T-helper 2 cell treated with Interferon-gamma antibody and Interleukin-4, amounts not matched to agents 100 ng/mL and 5 ng/mL, for 36 hours (primary cell): ENCODE data around the gene HTN3. TPM values are rescaled to one million over a fixed set of nuclear protein-coding genes. Genes with fewer than 3 reads are reported as not detected.
"Not testable (repeated sequence)": the region's sequence is repeated elsewhere in the genome, so short reads cannot be mapped to it uniquely, and the experiment has no call there.

ENCODE experiments used
- intact Hi-C: fragments of 100-400 bp; cut with micrococcal nuclease; formaldehyde crosslinking; loops from one replicate; pipeline ENCODE4 v1.15.1; 2023
- total RNA-seq: library from RNA; stranded (reverse); gene quantifications from 2 replicates; pipeline ENCODE4 v1.2.3, GENCODE V29; 2022

HTN3 gene
- not detected in 2 replicates for total RNA-seq

DNA sequence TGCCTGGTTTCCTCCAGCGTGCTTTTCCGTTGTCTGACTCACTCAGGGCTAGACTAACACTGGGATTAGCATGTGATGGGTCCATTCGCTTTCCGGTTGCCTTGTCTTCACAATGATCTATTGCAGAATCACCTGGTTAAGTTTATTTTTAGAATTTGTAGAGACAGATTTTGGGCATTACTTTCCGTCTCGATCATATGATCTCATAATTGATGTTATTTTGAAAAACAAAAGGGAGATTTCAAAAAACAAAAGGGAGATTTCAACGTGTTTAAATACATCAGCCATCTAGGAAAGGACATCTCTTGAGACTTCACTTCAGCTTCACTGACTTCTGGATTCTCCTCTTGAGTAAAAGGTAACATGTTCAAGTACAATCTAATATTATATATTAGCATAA lies at the start of gene HTN3:
HTN3 (plus strand) TSS at position 301 of the 400 bp plus-strand sequence. CDS start 2,282 bp downstream, outside the sequence.
- intact Hi-C loops = not testable (repeated sequence)

DNA sequence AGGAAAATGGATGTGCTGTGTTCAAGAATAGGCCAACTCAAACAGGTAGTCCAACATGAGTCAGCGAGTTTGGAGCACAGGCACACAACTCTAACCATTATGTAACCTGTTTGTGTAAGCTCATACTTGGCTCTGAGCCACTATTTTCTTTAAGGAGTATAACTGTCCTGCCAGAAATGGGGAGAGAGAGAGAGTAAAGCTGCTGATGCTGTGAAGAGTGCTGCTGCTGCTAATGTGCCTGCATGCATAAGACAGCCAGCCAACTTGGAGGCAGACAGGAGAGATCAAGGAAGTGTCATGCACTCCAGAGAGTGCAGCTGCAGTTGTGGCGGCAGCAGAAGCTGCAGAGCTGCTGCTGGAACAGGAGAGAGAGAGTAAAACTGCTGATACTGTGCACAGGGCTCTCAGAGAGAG lies 44.2 kb upstream of the HTN3 start:
- intact Hi-C loops = no loop called here

DNA sequence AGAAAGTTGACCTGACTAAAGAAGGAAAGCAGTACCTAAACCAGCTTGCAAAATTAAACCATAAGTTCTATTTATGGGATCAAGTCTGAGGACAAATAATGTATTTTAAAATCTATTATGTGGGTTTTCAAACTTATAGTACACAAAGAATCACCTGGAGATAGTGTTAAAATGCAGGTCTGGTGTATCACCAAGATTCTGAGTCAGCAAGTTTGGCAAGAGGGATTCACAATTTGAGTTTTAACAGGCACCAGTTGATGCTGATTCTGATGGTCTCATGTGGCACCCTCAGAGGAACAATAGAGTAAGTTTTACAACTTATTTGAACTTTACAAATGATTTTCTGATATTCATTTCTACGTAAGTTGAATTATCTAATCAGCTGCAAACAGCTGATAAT lies 41.6 kb upstream of the HTN3 start:
- intact Hi-C loops = no loop called here

DNA sequence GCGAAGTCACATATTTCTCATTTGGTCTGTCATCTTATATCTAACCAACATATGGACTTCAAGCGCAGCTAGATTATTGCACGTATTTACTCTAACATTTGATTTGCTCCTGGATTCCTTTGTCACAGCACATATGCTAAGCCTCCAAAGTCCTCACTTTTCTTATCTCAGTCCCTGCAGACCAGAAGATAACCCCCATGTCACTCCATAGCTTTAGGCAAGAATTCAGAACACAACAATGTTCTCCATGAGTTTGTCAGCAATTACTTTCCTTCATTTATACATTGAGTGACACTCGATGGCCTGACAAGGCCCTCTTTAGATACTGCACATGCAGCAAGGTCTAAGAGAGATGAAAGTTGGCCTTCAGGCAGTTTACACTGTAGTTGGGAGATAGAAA lies 37.2 kb upstream of the HTN3 start:
- intact Hi-C loops = no loop called here

DNA sequence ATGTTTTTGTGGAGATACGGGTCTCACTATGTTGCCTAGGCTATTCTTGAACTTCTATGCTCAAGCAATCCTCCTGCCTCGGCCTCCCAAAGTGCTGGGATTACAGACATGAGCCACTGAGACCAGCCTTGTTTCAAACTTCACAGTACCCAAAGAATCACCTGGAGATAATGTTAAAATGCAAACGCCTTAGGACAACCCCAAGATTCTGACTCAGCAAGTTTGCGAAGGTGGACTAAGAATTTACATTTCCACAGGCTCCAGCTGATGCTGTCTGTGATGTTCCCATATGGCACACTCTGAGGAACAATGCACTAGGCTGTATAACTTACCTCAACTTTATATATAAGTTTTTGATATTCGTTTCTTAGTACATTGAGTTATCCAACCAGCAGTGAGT lies 33.5 kb upstream of the HTN3 start:
- intact Hi-C loops = no loop called here

DNA sequence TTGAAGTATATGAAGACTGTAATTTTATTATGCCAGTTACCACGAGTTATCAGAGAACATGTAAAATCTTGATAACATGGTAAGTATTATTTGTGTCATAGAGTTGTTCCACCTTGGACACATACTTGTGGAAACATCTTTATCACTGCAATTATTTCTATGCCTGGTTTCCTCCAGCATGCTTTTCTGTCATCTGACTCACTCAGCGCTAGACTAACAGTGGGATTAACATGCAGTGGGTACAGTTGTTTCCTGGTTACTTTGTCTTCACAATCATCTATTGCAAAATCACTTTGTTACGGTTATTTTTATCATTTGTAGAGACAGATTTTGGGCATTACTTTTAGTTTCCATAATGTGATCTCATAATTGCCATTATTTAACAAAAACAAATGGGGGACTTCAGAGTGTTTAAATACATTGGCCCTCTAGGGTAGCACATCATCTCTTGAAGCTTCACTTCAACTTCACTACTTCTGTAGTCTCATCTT lies 32.7 kb upstream of the HTN3 start, which contains the start of gene STATH:
STATH (plus strand) TSS at position 441 of the 491 bp plus-strand sequence. CDS start 2,472 bp downstream, outside the sequence.
- intact Hi-C loops = no loop called here

DNA sequence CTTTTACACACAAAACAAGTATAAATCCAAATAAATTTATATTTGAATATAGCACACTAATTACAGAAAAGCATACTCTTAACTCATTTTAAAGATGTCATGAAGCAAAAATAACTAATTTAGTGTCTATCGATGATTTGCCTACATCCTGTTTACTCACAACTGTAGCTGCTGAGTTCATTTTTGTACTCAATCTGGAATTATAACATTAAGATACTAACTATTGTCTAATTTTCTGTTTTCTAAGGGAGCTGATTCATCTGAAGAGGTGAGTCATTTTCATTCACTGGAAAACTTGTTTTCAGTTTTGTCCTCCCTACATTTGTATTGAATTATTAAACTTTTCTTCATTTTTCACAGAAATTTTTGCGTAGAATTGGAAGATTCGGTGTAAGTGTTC lies 28.8 kb upstream of the HTN3 start:
- intact Hi-C loops = no loop called here

DNA sequence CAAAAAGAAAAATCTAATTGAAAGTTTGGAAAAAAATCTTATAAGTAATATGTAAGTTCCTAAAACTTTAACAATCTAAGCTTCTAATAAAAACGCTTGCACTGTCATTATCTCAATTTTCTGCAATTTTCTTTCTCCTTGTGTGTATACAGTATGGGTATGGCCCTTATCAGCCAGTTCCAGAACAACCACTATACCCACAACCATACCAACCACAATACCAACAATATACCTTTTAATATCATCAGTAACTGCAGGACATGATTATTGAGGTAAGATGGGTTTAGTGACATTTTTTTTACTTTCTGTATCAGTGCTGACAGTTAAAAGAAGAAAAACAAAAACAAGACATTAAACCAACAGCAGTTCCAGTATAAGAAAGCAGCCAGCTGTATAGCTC lies 27.5 kb upstream of the HTN3 start:
- intact Hi-C loops = no loop called here

DNA sequence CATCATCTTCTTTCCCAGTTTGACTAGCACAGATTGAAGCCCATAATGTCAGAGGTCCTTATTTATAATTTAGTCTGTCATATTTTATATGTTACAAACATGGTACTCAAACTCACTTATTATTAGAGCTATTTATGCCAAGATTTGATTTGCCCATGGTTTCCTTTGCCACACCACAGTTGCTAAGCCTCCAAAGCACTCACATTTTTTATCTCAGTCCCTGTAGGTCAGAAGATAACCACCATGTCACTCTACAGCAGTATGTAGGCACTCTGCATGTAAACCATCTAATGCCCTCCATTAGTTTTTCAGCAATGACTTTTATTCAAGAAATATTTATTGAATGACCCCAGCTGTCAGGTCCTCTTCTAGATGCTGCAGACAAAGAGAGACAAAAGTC lies 25.8 kb upstream of the HTN3 start:
- intact Hi-C loops = no loop called here

DNA sequence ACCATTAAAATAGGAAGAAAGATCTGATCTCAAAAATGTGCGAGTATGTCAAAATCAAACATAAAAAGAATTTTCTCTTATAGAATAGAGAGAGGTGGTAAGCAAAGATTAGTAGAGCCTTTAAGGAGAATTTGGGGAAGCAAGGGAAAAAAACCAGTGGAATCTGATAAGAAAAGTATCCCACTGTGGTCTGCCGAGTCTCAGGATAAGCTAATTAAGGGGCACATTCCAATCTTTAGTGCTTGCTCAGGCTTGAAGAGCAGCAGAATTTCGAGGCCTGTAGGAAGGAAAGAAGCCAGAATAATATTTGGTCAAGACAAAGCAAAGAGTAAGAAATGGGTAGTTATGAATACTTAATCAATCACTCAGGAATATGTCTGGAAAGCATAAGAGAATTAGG lies 19.5 kb upstream of the HTN3 start:
- intact Hi-C loops = no loop called here

DNA sequence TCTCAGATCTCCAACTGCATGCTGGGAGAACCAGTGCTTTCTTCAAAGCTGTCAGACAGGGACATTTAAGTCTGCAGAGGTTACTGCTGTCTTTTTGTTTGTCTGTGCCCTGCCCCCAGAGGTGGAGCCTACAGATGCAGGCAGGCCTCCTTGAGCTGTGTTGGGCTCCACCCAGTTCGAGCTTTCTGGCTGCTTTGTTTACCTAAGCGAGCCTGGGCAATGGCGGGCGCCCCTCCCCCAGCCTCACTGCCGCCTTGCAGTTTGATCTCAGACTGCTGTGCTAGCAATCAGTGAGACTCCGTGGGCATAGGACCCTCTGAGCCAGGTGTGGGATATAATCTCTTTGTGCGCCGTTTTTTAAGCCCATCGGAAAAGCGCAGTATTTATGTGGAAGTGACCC lies 9.3 kb upstream of the HTN3 start:
- intact Hi-C loops = not testable (repeated sequence)

DNA sequence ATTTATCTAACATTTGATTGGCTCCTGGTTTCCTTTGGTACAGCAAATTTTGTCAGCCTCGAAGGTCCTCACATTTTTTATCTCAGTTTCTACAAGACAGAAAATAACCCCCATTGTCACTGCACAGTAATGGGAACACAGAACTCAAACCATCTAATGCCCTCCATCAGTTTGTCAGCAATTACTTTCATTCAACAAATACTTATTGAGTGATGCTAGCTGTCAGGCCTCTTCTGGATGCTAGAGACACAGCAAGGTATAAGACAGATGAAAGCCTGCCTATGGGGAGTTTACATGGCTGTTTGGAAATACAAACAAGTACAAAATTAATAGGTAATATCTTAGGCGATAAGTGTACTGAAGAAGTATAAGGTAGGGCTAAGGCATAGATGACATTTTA lies 5.0 kb upstream of the HTN3 start:
- intact Hi-C loops = no loop called here

DNA sequence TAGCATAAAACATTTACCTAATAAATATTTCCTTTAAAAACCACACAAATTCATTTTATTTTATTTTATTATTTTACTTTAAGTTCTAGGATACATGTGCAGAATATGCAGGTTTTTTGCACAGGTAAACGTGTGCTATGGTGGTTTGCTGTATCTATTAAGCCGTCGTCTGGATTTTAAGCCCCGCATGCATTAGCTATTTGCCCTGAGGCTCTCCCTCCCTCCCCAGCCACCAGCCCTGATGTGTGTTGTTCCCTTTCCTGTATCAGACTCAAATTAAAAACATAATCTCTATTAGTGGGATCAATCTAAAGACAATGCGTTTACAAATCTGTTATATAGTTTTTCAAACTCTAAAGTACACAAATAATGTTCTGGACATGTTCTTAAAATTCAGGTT lies 1.2 kb upstream of the HTN3 start:
- intact Hi-C loops = no loop called here

DNA sequence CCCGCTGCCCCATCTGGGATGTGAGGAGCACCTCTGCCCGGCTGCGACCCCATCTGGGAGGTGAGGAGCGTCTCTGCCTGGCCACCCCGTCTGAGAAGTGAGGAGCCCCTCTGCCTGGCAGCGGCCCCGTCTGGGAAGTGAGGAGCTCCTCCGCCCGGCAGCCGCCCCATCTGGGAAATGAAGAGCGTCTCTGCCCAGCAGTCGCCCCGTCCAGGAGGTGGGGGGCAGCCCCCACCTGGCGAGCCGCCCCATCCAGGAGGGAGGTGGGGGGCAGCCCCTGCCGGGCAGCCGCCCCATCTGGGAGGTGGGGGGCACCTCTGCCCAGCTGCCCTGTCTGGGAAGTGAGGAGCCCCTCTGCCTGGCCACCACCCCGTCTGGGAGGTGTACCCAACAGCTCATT lies 9.3 kb downstream of the HTN3 start:
- intact Hi-C loops = not testable (repeated sequence)

DNA sequence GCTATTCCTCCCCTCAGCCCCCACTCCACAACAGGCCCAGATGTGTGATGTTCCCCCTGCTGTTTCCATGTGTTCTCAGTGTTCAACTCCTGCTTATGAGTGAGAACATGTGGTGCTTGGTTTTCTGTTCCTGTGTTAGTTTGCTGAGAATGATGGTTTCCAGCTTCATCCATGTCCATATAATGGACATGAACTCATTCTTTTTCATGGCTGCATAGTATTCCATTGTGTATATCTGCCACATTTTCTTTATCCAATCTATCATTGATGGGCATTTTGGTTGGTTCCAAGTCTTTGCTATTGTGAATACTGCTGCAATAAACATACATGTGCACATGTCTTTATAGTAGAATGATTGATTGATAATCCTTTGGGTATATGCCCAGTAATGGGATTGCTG lies 11.7 kb downstream of the HTN3 start:
- intact Hi-C loops = not testable (repeated sequence)

DNA sequence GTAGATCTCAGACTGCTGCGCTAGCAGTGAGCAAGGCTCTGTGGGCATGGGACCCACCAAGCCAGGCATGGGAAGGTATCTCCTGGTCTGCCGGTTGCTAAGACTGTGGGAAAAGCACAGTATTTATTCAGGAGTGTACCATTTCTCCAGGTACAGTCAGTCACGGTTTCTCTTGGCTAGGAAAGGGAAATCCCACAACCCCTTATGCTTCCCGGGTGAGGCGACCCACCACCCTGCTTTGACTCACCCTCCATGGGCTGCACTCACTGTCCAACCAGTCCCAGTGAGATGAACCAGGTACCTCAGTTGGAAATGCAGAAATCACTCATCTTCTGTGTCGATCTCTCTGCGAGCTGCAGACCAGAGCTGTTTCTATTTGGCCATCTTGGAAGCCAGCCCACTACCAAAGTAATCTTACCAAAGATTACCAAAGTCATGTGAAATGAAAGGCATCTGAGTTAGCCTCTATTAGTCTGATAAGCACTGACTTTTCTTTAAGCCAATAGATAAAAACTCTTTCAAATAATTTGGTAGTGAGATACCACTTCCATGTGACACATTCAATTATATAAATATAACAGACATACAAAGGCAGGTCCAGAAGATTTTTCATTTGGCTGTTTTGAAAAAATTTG lies 13.5 kb downstream of the HTN3 start:
- intact Hi-C loops = no loop called here

DNA sequence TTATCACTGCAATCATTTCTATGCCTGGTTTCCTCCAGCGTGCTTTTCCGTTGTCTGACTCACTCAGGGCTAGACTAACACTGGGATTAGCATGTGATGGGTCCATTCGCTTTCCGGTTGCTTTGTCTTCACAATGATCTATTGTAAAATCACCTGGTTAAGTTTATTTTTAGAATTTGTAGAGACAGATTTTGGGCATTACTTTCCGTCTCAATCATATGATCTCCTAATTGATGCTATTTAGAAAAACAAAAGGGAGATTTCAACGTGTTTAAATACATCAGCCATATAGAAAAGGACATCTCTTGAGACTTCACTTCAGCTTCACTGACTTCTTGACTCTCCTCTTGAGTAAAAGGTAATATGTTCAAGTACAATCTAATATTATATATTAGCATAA lies 21.9 kb downstream of the HTN3 start, which contains the start of gene HTN1:
HTN1 (plus strand) TSS at position 301 of the 400 bp plus-strand sequence. CDS start 2,639 bp downstream, outside the sequence.
- intact Hi-C loops = not testable (repeated sequence)

DNA sequence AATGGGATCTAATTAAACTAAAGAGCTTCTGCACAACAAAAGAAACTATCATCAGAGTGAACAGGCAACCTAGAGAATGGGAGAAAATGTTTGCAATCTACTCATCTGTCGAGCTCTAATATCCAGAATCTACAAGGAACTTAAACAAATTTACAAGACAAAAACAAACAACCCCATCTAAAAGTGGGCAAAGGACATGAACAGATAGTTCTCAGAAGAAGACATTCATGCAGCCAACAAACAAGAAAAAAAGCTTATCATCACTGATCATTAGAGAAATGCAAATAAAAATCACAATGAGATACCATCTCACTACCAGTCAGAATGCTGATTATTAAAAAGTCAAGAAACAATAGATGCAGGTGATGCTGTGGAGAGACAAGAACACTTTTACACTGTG lies 28.3 kb downstream of the HTN3 start:
- intact Hi-C loops = not testable (repeated sequence)

DNA sequence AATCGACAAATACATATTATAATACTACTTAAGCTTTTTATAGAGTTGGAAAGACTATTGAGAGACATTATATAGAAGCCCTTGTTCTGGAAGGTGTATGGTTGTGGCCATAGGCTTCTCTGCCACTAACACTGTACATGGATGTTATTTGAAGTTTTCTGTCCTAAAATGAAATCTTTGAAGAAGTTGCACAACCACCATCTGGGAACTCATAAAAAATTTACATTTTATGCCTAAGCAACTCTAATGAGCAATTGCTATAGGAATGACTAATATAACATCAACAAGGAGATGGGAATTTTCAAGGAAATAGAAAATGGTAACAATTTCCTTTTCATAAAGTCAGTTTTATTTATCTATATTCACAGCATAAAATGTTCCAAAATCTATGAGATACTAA lies 29.4 kb downstream of the HTN3 start:
- intact Hi-C loops = no loop called here

DNA sequence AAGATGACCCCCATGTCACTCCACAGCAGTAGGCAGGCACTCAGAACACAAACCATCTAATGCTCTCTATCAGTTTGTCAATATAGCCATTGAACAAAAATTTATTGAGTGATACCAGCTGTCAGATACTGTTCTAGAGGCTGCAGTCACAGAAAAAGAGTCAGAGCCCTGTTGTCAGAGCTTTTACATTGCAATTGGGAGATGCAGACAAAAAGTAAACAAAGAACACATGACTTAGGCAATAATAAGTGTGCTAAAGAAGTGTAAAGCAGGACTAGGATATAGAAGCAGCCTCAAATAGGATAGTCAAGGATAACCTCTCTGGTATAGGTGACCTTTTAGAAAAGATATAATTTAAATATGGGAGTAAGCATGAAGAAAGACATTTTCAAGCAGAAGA lies 30.9 kb downstream of the HTN3 start:
- intact Hi-C loops = no loop called here

DNA sequence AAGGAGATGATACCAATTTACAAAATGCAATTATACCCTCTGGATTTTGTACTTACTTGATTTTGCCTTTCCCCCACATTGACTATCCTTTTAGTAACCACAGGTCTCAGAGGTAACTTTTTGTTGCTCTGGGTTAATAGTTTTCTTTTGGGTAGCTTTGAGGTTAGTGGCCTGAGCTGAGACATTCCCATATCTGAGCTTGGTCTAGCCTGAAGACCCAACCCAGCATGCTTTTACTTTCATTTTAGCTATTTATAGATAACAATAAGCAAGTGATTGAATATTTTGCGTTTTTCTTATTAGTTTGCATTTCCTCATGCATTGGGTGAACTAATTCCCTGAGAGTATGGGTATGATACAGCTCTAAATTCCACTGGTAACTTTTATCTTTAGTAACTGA lies 33.7 kb downstream of the HTN3 start:
- intact Hi-C loops = no loop called here

DNA sequence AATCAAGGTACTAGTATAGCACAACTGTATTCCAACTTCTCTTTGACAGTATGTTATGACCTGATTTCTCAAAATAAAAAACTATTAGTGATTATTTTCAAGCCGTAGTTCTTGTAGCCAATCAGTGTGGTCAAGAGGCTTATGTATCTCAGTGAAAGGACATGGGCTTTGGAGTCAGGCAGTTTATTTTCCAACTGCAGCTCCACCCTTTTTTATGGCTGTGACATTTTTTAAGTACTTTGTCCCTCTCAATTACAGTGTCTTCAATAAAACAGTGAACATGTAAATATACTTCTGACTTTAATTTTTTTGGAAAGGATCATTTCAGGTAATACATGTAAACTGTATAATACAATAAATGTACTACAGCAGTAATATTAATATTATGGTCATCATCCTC lies 51.9 kb downstream of the HTN3 start:
- intact Hi-C loops = no loop called here
